Spleen (tissue), 7 donors: ENCODE results near the gene ZC3H15.
"Not testable (repeated sequence)": the region's sequence is repeated elsewhere in the genome, so short reads cannot be mapped to it uniquely, and the experiment has no call there.

Source experiments
- CTCF ChIP-seq, 11 experiments: fragments of 200-600 bp in 7 of 11; fragments of 450-650 bp in 4 of 11; sonication (generic) in 4 of 11; IDR thresholded peaks in 8 of 11; conservative IDR thresholded peaks in 3 of 11; 1 replicate in 7 of 11; 2 replicates in 4 of 11; pipeline versions ENCODE4 v1.4.0 to v1.8.0; 2016 to 2021; ENCODE audit warnings: antibody characterized with exemption in 11 of 11, inconsistent platforms in 4 of 11, mild to moderate bottlenecking in 1 of 11
- POLR2A ChIP-seq, 3 donors: fragments of 450-650 bp; IDR thresholded peaks; one replicate each; pipeline ENCODE4 v1.5.1; 2017; ENCODE audit warnings: antibody characterized with exemption in 3 of 3, mild to moderate bottlenecking in 1 of 3
- POLR2AphosphoS5 ChIP-seq, 3 donors: sonication (generic); formaldehyde crosslinking; IDR thresholded peaks; one replicate each; pipeline ENCODE4 v1.5.1; 2017; ENCODE audit warnings: antibody characterized with exemption in 3 of 3
- donor health status: DM: no; HTN: no; CAD: no; lungs with moderate emphysema.
- donor health status: DM: no; HTN: no; CAD: no.
- donor health status: DM: no; HTN: no; CAD: no.

DNA sequence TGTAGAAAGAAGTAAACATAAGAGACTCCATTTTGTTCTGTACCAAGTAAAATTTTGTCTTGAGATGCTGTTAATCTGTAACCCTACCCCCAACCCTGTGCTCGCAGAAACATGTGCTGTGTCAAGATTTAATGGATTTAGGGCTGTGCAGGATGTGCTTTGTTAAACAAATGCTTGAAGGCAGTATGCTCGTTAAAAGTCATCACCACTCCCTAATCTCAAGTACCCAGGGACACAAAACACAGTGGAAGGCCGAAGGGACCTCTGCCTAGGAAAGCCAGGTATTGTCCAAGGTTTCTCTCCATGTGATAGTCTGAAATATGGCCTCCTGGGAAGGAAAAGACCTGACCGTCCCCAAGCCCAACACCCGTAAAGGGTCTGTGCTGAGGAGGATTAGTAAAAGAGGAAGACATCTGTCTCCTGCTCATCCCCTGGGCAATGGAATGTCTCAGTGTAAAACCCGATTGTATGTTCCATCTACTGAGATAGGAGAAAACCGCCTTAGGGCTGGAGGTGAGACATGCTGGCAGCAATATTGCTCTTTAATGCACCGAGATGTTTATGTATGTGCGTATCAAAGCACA, 35.6 kb downstream of the ZC3H15 start:
- not testable (repeated sequence) for TF ChIP-seq CTCF (IDR thresholded peaks at IDR 0.05 in 8 of 11, conservative IDR thresholded peaks at IDR 0.05 in 3 of 11); POLR2A (IDR thresholded peaks at IDR 0.05); POLR2AphosphoS5 (IDR thresholded peaks at IDR 0.05)
